ENCODE results near the gene SEC14L1.

- TF ChIP-seq GATA2 (IDR thresholded peaks at IDR 0.05; ENCODE audit: low read depth, low read length): no peak
- TF ChIP-seq GATA3 (IDR thresholded peaks at IDR 0.05; ENCODE audit: low read depth, low read length): no peak
Observed at GRCh38 chr17:77200711-77201110, 59.9 kb downstream of the SEC14L1 start.

Data from SH-SY5Y (cell line).